Umbilical cord (tissue), 1 donor: ENCODE data around the gene CTDSP1. TPM values are rescaled to one million over a fixed set of nuclear protein-coding genes. Genes with fewer than 3 reads are reported as not detected.

Source experiments
- total RNA-seq: library from RNA; depleted of rRNA; stranded (reverse); fragments of >200 nt; gene quantifications from one replicate; pipeline ENCODE4 v1.2.3, GENCODE V29; 2014; ENCODE audit warnings: low replicate concordance; ENCODE audit not compliant: insufficient read depth

Gene CTDSP1
- total RNA-seq, 1 donor from 2014 or later, result 74.2 TPM

Other genes with a start within 250 kb of the CTDSP1 start
- gene CXCR1, start 232.9 kb upstream of the CTDSP1 start, total RNA-seq, result 2.9 TPM
- 158 TPM for gene ARPC2, start 182.7 kb upstream of the CTDSP1 start, total RNA-seq
- 2.4 TPM for gene GPBAR1, start 138.9 kb upstream of the CTDSP1 start, total RNA-seq
- gene AAMP, start 129.7 kb upstream of the CTDSP1 start, total RNA-seq, result 74.4 TPM
- 7.7 TPM for gene PNKD, start 129.3 kb upstream of the CTDSP1 start, total RNA-seq
- 212 TPM for gene TMBIM1, start 107.4 kb upstream of the CTDSP1 start, total RNA-seq
- gene CATIP, start 43.0 kb upstream of the CTDSP1 start, total RNA-seq, result 2.4 TPM
- gene SLC11A1, start 17.6 kb upstream of the CTDSP1 start, total RNA-seq, result 32.5 TPM
- 2.4 TPM for gene VIL1, start 19.3 kb downstream of the CTDSP1 start, total RNA-seq
- gene USP37, start 168.5 kb downstream of the CTDSP1 start, total RNA-seq, result 46.0 TPM
- 20.0 TPM for gene CNOT9, start 169.0 kb downstream of the CTDSP1 start, total RNA-seq
- gene PLCD4, start 208.0 kb downstream of the CTDSP1 start, total RNA-seq, result 7.2 TPM